ENCODE measurements around the gene SPTSSB. TPM values are rescaled to one million over a fixed set of nuclear protein-coding genes. Genes with fewer than 3 reads are reported as not detected.

The SPTSSB gene
- total and polyA plus RNA-seq, 2 donors from 2014 or later: 0.52 to 7.8 TPM

GRCh38 chr3:161409069-161409468, 37.8 kb upstream of the SPTSSB start:
- no peak for FAIRE-seq
- intact Hi-C loops (cut with DNase I): no loop called here
- Histone ChIP-seq H3K4me1 (ENCODE audit: control insufficient read depth in 2 of 3, insufficient read depth in 2 of 3, low read depth in 1 of 3, low read length in 3 of 3) (no peaks in the 10 kb centered on the region), H3K27ac (ENCODE audit: low read depth in 2 of 2, low read length in 2 of 2) (no peak overlapping the region), H3K9ac (ENCODE audit: low read length in 3 of 3) (no peak overlapping the region), H3K36me3 (ENCODE audit: control insufficient read depth in 2 of 3, insufficient read depth in 3 of 3, low read length in 3 of 3) (no peaks in the 10 kb centered on the region), H3K4me3 (ENCODE audit: low read length in 3 of 3) (no peak overlapping the region), H3K9me3 (ENCODE audit: control insufficient read depth in 2 of 3, insufficient read depth in 1 of 3, low read length in 3 of 3) (no peaks in the 10 kb centered on the region), H3K27me3 (ENCODE audit: control insufficient read depth, insufficient read depth, low read length) (no peaks in the 10 kb centered on the region)
- peak in 3 of 5 donors; percentile 42 to 80 (median 77) for DNase-seq
- TF ChIP-seq, protein P1, sequence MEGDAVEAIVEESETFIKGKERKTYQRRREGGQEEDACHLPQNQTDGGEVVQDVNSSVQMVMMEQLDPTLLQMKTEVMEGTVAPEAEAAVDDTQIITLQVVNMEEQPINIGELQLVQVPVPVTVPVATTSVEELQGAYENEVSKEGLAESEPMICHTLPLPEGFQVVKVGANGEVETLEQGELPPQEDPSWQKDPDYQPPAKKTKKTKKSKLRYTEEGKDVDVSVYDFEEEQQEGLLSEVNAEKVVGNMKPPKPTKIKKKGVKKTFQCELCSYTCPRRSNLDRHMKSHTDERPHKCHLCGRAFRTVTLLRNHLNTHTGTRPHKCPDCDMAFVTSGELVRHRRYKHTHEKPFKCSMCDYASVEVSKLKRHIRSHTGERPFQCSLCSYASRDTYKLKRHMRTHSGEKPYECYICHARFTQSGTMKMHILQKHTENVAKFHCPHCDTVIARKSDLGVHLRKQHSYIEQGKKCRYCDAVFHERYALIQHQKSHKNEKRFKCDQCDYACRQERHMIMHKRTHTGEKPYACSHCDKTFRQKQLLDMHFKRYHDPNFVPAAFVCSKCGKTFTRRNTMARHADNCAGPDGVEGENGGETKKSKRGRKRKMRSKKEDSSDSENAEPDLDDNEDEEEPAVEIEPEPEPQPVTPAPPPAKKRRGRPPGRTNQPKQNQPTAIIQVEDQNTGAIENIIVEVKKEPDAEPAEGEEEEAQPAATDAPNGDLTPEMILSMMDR (IDR thresholded peaks at IDR 0.05; ENCODE audit: borderline replicate concordance, extremely low read depth, insufficient read depth): peak; percentile 48

DNA sequence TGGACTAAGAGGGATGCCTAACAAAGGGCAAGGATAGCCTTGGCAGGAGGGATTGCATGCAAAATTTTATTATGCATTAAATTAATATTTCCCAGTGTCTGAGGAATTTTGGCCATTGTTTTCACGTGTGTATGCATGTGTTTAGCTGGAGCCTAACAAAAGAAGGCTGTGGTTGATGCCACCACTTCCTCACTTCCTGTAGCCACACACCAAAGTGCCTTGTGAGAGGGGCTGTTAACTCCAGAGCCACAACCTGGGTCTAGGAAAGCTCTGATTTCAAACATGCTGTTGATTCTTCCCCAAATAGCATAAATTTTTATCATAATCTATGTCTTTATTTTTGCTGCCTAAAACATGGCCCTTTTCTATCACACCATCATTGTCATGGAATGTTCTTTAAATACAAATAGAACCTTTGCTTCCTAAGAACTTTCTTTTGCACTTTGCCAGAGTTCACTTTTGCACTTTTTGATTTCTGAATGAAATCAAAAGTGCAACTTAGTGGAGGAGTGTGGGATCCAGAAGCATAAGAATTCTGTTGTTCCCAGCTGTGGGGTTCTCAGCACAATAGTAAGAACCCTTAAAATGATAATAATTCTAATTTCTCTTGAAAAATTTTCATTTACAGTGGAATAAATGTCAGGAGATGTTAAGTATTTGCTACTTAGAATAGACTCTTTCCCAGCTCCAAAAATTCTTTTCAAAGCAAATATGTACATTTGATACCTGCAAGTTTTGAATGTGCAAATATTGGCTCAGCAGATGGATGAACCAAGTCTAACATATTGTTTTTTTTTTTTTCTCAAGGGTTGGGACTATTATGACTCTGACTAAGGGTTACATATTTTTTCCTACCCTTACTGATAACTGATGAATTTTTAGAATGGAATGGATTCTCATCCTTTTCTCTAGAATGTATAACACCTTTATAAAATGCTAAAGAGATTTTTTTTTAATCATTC, 35.6 kb upstream of the SPTSSB start:
- intact Hi-C loops (cut with DNase I): no loop called here
- Histone ChIP-seq H3K27me3 (ENCODE audit: control insufficient read depth, insufficient read depth, low read length) (no peaks in the 10 kb centered on the region), H3K9ac (ENCODE audit: low read length in 3 of 3) (no peak overlapping the region), H3K4me1 (ENCODE audit: control insufficient read depth in 2 of 3, insufficient read depth in 2 of 3, low read depth in 1 of 3, low read length in 3 of 3) (no peaks in the 10 kb centered on the region), H3K36me3 (ENCODE audit: control insufficient read depth in 2 of 3, insufficient read depth in 3 of 3, low read length in 3 of 3) (no peaks in the 10 kb centered on the region), H3K9me3 (ENCODE audit: control insufficient read depth in 2 of 3, insufficient read depth in 1 of 3, low read length in 3 of 3) (no peaks in the 10 kb centered on the region), H3K4me3 (ENCODE audit: low read length in 3 of 3) (no peak overlapping the region), H3K27ac (ENCODE audit: low read depth in 2 of 2, low read length in 2 of 2) (no peak overlapping the region)
- TF ChIP-seq, protein P1 (IDR thresholded peaks at IDR 0.05; ENCODE audit: borderline replicate concordance, extremely low read depth, insufficient read depth): no peak
- DNase-seq: no peak
- no peak for FAIRE-seq

DNA sequence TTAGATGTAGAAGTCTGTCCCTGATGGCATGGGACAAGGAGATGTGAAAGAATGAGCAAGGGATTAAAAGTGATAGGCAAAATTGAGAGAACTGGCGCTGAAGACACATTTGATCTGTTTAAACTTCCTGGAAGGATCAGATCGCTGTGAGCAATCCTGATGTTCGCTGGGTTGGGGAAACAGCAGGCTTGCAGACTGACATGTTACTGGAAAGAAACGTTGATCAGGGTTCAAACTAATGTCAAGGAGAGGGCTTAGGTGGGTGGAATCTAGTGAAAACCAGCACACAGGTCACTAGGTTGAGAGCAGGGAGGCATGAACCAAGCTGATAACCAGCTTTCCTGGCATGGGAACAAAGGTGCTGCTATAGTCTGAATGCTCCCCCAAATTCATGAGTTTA, 34.5 kb upstream of the SPTSSB start:
- intact Hi-C loops (cut with DNase I): no loop called here
- DNase-seq (no peak), FAIRE-seq (no peak)
- TF ChIP-seq, protein P1 (IDR thresholded peaks at IDR 0.05; ENCODE audit: borderline replicate concordance, extremely low read depth, insufficient read depth): no peak
- no peaks in the 10 kb centered on the region for H3K4me1 ChIP-seq (ENCODE audit: control insufficient read depth in 2 of 3, insufficient read depth in 2 of 3, low read depth in 1 of 3, low read length in 3 of 3)
- no peaks in the 10 kb centered on the region for H3K36me3 ChIP-seq (ENCODE audit: control insufficient read depth in 2 of 3, insufficient read depth in 3 of 3, low read length in 3 of 3)
- H3K9ac ChIP-seq (ENCODE audit: low read length in 3 of 3): no peak overlapping the region
- no peak overlapping the region for H3K27ac ChIP-seq (ENCODE audit: low read depth in 2 of 2, low read length in 2 of 2)
- no peak overlapping the region for H3K4me3 ChIP-seq (ENCODE audit: low read length in 3 of 3)
- no peaks in the 10 kb centered on the region for H3K27me3 ChIP-seq (ENCODE audit: control insufficient read depth, insufficient read depth, low read length)
- H3K9me3 ChIP-seq (ENCODE audit: control insufficient read depth in 2 of 3, insufficient read depth in 1 of 3, low read length in 3 of 3): no peaks in the 10 kb centered on the region
